Measurements from ENCODE around the gene TNP2.

TNP2 gene

DNA sequence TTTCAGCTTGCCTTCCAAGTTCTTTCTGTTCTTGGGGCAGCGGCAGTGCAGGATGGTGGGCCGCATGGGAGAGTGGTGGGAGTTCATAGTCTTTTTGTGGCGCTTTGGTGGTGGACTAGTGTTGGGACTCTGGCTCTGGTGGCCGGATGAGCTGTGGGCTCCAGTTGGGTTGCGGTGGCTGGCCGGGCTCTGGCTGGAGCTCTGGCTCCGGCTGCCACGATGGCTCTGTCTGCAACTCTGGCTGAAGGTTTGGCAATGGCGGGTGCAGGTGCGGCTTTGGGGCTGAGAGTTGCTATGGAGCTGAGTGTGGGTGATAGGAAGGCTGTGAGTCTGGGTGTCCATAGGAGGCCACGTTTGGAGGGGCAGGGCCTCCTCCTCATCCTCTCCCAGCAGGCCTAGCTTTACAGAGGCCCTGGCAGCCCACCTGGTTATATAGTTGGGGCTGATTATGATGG is at the start of gene TNP2:
TSS of gene TNP2 (minus strand) at position 405 of the 455 bp plus-strand sequence. CDS start at position 342, 63 bp downstream.
- DNase-seq, result no peak

DNA sequence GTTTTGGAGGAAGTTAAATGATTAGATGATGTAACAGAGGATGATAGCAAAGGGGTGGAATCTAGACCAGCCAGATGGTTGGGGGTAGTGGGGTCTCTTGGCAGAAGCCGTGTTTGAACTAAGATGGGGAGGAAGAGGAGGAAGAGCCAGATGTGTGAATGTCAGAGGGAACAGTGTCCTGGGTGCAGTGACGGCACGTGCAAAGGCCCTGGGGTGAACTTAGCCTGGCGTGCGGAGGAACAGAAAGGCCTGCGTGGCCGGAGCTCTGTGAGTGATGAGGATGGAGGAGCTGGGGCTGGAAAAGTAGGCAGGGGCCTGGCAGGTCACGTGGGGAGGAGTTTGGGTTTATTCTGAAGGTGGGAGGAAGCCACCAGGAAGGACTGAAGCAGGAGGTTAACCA is 49.7 kb upstream of the TNP2 start:
- no peak for DNase-seq

GRCh38 chr16:11316331-11317015 is 47.3 kb upstream of the TNP2 start:
- no peak for DNase-seq

- DNase-seq, result no peak
These were observed 46.4 kb upstream of the TNP2 start for GRCh38 chr16:11315510-11315909.

GRCh38 chr16:11314309-11314894 is 45.3 kb upstream of the TNP2 start:
- no peak for DNase-seq

- no peak for DNase-seq
These were observed 44.6 kb upstream of the TNP2 start for GRCh38 chr16:11313493-11314308.

DNA sequence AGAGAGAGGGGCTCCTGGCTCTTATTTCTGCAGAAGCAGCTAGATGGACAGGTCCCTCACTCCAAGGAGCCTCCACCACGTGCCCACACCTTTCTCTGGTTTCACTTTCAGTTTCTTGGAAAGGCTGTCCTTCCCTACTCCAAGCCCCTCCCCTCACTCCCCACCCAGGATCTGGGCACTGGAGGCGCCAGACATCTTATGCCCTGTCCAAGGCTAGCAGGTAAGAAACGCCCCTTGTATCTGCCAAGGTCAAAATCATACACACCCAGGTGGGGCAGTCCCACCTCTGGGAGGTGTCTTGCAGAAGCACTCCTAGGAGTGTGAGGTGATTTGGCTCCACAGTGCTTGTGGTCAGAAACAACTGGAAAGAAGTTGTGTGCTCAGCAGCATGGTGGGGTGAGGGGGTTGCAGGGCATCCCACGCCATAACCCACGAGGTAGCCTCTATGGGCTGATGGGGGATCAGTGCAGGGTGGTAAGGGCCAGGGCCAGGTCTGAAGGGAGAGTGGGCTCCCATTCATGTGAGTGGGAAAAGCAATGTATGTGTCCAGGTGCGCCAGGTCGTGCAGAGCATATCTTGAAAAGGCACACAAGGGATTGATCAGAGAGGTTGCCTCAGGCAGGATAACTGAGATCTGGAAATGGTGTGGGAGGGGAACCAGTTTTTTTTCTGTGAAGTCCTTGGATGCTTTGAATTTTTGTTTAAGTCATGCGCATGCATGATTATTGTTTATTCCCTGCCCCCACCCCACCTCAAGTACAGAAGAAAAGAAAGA is 43.8 kb upstream of the TNP2 start:
- no peak for DNase-seq

- peak; percentile 36 for DNase-seq
These were observed 42.0 kb upstream of the TNP2 start for GRCh38 chr16:11310997-11311561.

- no peak for DNase-seq
These were observed 41.5 kb upstream of the TNP2 start for GRCh38 chr16:11310634-11310977.

- DNase-seq, result no peak
These were observed 40.9 kb upstream of the TNP2 start for GRCh38 chr16:11309895-11310633.

- DNase-seq, result no peak
These were observed 39.6 kb upstream of the TNP2 start for GRCh38 chr16:11308493-11309283.

GRCh38 chr16:11307639-11308492 is 38.7 kb upstream of the TNP2 start:
- DNase-seq, result no peak

- peak; percentile 93 for DNase-seq
These were observed 38.0 kb upstream of the TNP2 start for GRCh38 chr16:11306997-11307638.

DNA sequence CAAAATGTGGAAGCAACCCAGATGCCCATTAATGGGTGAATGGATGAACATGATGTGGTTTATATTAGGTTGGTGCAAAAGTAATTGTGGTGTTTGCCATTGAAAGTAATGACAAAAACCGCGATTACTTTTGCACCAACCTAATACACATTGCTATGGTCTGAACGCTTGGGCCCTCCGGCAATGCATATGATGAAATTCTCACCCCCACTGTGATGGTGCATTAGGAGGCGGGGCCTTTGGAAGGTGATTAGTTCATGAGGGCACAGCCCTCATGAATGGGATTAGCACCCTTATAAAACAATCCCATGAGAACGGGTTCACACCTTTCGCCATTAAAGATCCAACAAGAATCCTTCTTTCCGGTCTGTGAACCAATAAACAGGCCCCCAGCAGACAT is 37.3 kb upstream of the TNP2 start:
- DNase-seq, result no peak

- DNase-seq, result no peak
These were observed 34.4 kb upstream of the TNP2 start for GRCh38 chr16:11303405-11304138.

GRCh38 chr16:11302977-11303376 is 33.9 kb upstream of the TNP2 start:
- no peak for DNase-seq

DNA sequence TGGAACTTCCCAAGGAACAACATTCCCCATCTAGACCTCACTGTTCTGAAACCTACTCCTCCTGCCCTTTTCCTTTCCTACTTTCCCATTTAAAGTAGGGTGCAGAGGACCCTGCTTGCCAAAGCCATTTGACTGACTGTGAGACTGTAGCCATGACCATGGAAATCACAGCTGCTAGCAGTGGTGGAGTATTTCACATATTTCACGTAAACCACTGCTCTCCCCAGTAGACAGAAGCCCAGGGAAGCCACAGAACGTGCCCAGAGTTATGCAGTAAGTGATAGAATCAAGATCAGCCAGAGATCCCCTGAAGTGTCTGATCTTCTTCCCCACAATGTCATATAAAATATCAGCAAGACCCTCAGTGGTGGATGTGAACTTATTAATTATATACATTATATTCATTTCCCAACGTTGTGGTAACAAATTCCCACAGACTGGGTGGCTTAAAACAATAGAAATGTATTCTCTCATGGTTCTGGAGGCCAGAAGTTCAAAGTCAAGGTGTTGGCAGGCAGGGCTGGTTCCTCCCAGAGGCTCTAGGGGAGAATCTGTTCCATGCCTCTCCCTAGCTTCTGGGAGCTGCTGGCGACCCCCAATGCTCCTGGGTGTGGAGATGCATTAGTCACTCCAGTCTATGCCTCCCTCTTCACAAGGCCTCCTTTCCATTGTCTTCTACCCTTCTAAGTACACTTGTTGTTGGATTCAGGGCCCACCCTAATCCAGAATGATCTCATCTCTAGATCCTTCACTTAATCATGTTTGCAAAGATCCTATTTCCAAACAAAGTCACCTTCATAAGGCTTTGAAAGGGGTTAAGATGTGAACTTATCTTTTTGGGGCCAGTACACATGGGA is 32.7 kb upstream of the TNP2 start:
- no peak for DNase-seq

GRCh38 chr16:11300560-11300892 is 31.4 kb upstream of the TNP2 start:
- DNase-seq, result no peak
